Right lung (tissue), 5 donors: ENCODE results near the gene ADAM12. TPM values are rescaled to one million over a fixed set of nuclear protein-coding genes. Genes with fewer than 3 reads are reported as not detected.
A peak's percentile ranks its signal among the peaks of the same experiment; 100 is the strongest.

Experiments used
- DNase-seq, 2 donors: peaks; one replicate each; pipeline ENCODE4 v3.0.0-alpha.2; 2013
- polyA plus RNA-seq, 5 donors: library from polyadenylated mRNA; unstranded; fragments of 120-200 nt; gene quantifications; one replicate each; pipeline versions ENCODE4 v1.2.1 to v1.2.3, GENCODE V29; 2013; ENCODE audit warnings: inconsistent platforms in 1 of 5, low replicate concordance in 1 of 5; ENCODE audit not compliant: insufficient read length in 5 of 5, insufficient read depth in 1 of 5

Gene ADAM12
- polyA plus RNA-seq, 5 donors = 6.3 to 12.1 (median 9.9) TPM

- DNase-seq = no peak
Measured at GRCh38 chr10:126085806-126086205, 302.5 kb downstream of the ADAM12 start.

GRCh38 chr10:126084369-126084768, 303.9 kb downstream of the ADAM12 start:
- no peak for DNase-seq

- no peak for DNase-seq
Measured at GRCh38 chr10:126083009-126083408, 305.3 kb downstream of the ADAM12 start.

- peak; percentile 29 to 34 for DNase-seq
Measured at GRCh38 chr10:126081841-126082466, 306.3 kb downstream of the ADAM12 start.

DNA sequence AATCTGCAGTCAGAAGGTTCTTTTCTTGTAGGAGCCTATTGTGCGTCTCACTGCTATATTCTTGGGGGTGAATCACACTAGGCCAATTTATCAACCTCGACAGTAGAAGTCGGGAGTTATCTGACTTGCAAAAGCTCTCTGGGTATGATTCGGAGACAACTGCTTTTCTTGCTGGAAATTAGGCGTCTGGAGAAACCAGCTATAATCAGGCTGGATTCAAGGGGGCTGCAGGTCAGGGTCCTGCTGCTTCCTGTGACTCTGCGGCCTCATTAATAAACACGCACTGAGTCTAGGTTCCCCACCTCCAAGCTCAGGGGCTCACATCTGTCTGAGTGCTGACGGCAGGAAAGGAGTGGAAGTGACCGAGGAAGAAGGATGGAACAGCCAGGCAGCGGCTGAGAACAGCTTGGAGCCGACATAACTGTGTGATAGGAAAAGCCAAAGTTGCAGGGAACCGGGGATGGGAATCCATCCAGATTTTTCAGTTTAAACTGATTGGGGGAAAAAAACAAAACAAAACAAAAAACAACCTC, 307.3 kb downstream of the ADAM12 start:
- DNase-seq = peak; percentile 48 to 74

DNA sequence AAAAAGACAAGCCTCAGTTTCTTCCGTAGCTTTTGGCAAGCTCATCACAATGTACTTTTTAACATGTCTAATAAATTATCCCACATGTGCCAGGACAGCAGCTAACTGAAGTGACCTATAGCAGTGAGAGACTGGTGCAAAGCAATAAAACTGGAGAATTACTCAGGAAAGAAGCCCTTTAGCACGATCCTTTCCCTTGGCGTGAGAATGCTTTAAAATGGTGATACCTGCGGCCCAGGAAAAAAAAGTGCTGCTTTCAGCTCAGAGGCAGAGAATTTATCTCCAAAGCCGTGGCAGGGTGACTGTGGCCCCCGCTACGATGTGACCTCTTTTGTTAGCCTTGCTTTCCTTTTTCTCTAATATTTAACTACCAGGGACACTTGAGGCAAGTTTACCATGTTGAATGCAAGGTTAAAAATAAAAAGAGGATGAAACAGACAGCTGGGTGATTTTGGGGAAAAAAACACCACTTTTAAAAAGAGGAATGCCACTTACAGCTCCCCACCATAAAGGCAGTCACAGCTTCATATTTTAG, 307.9 kb downstream of the ADAM12 start:
- no peak for DNase-seq

DNA sequence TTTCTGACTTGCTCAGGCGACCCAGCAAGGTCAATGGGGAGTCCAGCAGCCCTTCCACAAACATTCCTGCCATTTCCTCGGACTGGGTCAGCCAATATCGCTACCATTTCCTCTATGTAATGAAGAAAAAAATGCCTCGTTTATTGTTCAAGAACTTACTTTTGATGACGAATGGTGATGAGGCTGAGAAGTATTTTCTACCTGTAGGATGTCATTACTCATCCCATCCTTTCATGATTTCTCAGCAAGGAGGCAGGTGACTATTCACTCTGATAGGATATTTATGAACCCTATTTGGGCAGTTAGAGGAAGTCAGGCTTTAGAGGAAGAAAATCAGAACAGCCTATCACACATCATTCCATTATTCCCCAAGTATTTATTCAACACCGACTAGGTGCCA, 313.3 kb downstream of the ADAM12 start:
- no peak for DNase-seq

DNA sequence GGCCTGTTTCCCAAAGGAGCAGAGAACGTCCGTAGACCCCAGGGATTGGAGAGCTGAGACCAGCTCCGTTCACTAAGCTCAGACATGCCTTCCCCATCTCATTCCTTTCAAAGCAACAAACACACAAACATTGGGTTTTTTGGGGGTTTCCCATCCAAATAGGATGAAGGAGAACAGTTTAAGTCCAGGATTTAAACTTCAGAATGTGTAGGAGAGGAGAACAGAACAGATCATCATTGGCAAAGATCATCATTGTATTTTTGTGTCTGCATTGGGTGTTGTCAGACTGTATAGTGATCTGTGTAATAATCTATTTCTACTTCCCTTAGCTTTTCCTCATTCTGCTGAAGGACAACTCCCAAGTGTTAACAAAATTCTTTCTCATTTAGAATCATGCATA, 314.0 kb downstream of the ADAM12 start:
- DNase-seq = no peak

DNA sequence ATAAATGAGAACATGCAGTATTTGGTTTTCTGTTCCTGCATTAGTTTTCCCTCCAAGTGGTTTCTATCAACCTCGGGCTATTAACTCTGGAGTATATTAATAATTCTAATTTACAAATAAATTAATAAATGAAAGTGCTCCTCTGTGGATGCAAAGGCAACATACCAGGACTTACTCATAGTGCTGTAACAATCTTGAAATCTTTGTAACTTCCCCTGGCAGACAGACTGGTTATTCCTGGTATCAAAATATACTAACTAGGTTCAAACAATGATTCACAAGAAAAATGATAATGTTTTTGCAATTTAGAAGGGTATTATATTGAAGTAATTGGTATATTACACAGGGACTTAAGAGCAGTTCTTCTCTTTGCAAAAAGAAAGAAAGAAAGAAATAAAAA, 314.7 kb downstream of the ADAM12 start:
- DNase-seq = no peak

DNA sequence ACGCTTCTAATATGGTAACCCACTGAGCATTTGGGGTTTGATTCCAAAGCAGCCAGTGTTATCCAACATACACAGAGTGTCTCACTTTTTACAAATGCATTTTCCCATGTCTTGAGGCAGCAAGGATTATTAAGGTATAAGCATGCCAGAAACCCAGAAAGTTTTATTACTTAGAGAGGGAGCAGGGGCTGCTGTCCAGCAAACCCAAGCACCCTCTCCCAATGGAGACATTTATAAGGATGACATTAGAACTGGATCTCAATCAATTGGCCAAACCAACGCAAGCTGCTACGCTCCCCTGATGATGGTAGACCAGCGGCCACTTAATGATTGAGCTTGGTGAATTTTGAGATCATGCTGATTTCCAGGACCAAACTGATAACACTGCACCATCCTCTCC, 315.7 kb downstream of the ADAM12 start:
- DNase-seq = no peak

GRCh38 chr10:126070476-126071215, 317.6 kb downstream of the ADAM12 start:
- DNase-seq = no peak

GRCh38 chr10:126068322-126068721, 320.0 kb downstream of the ADAM12 start:
- peak; percentile 78 to 84 for DNase-seq

- no peak for DNase-seq
Measured at GRCh38 chr10:126066456-126066855, 321.8 kb downstream of the ADAM12 start.

- DNase-seq = no peak
Measured at GRCh38 chr10:126065751-126066377, 322.4 kb downstream of the ADAM12 start.

DNA sequence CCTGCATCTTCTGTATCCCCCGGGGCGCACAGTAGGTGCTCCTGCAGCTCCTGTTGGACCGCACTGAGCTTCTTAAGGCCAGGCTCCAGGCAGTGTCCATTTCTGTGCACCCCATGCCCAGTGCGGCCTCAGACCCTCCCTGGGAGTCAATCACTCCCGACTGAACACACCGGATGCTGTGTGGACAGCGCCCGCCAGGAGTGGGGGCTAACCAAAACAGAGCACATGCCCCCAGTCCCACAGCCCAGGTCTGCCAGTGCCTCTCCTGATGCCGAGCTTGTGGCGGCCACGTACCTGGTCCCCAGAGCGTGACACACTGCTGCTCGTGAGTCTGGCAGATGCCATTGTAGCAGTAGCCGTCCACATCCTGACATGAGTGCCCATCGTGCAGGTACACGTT, 323.8 kb downstream of the ADAM12 start:
- DNase-seq = no peak

DNA sequence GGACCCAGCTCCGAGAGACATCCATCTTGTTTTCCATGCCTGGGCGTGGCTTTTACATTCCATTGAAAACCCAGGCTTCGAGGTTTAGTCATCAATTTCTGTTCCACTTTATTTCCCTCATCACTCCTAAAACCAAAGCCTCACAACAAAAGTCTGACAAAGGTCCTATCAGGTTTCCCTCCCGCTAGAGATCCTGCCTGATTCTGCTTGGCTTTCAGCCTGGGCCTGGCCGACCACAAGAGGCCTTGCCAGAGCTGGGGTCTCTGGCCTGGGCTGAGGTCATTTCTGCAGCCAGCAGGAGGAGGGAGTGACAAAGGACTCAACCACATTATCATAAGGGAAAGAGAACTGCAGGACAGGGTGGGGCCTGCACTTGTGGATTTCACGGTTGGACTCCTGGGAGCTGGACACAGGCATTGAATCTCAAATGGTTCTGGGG, 324.9 kb downstream of the ADAM12 start:
- DNase-seq = no peak

GRCh38 chr10:126062131-126063032, 325.9 kb downstream of the ADAM12 start:
- peak; percentile 41 to 50 for DNase-seq

DNA sequence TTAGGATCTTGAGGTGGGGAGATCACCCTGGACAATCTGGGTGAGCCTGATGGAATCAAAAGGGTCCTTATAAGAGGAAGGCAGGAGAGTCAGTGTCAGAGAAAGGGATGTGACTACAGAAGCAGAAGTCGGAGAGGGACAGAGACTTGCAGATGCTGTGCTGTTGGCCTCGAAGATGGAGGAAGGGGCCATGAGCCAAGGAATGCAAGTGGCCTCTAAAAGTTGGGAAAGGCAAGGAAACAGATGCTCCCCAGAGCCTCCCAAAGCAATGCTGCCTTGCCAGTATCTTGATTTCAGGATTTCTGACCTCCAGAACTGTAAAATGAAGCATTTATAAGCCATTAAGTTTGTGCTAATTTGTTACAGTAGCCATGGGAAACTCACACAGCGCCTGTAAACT, 326.8 kb downstream of the ADAM12 start:
- no peak for DNase-seq

- no peak for DNase-seq
Measured at GRCh38 chr10:126060261-126060931, 327.9 kb downstream of the ADAM12 start.

- no peak for DNase-seq
Measured at GRCh38 chr10:126059076-126059826, 329.0 kb downstream of the ADAM12 start.
